GM12878 (cell line): ENCODE data around the gene ARHGEF7. TPM values are rescaled to one million over a fixed set of nuclear protein-coding genes. Genes with fewer than 3 reads are reported as not detected.

ENCODE experiments used
- ATAC-seq: fragments of 200-7000 bp; cut with Tn5 transposase; 3 replicates; pipeline ENCODE4 v1.9.1; 2020; ENCODE audit warnings: mild to moderate bottlenecking, moderate library complexity
- BruUV-seq: library from RNA; stranded (reverse); fragments of 400-500 nt; replicated peaks from 2 replicates; lab custom pipeline; 2021; lab: Mats Ljungman, UMichigan
- CTCF ChIA-PET: fragments of 300-600 bp; sonication (Branson Sonifier 250); formaldehyde crosslinking; extraction: SDS; loops from one replicate; lab custom pipeline; 2021; ENCODE audit warnings: inconsistent platforms; lab: Yijun Ruan, JAX
- POLR2A ChIA-PET: fragments of 350-600 bp; formaldehyde crosslinking; extraction: SDS; loops from one replicate; lab custom pipeline; 2021; ENCODE audit warnings: inconsistent platforms; lab: Charles Lee
- RAD21 ChIA-PET: fragments of 300-600 bp; sonication (Branson Sonifier 250); formaldehyde crosslinking; loops from one replicate; lab custom pipeline; 2023; ENCODE audit warnings: antibody characterized with exemption; ENCODE audit not compliant: unreplicated experiment; lab: Charles Lee
- SMC1A ChIA-PET: fragments of 300-600 bp; sonication (Branson Sonifier 250); formaldehyde crosslinking; loops from one replicate; lab custom pipeline; 2023; ENCODE audit not compliant: unreplicated experiment, uncharacterized antibody; lab: Charles Lee
- DNase-seq: peaks from one replicate; pipeline ENCODE4 v3.0.0-alpha.2; 2011; ENCODE audit warnings: low read depth, low spot score
- FAIRE-seq: peaks from 3 replicates; lab custom pipeline; 2011; peaks lifted over from hg19 to GRCh38; lab: Jason Lieb, UNC
- H2AFZ ChIP-seq: 2 replicates; pipeline ENCODE4 v1.6.0; 2011; ENCODE audit warnings: low read depth, low read length, control low read depth; ENCODE audit not compliant: control insufficient read depth
- H3K27ac ChIP-seq: 2 replicates; pipeline ENCODE4 v1.5.1; 2011; ENCODE audit warnings: control low read depth; ENCODE audit not compliant: control insufficient read depth, insufficient read depth
- H3K27me3 ChIP-seq, 2 experiments: replicated peaks in 1 of 2; 2 replicates each; pipeline versions ENCODE4 v1.6.0 to v1.6.1; 2011; ENCODE audit warnings: low read length in 1 of 2; ENCODE audit not compliant: control insufficient read depth in 2 of 2, insufficient read depth in 2 of 2
- H3K36me3 ChIP-seq, 2 experiments: 2 replicates each; pipeline ENCODE4 v1.5.1; 2011; ENCODE audit warnings: low read length in 1 of 2; ENCODE audit not compliant: control insufficient read depth in 2 of 2, insufficient read depth in 2 of 2
- H3K4me1 ChIP-seq: 2 replicates; pipeline ENCODE4 v1.6.1; 2011; ENCODE audit warnings: mild to moderate bottlenecking, low read length, moderate library complexity, mixed read lengths; ENCODE audit not compliant: control insufficient read depth, insufficient read depth
- H3K4me2 ChIP-seq: 2 replicates; pipeline ENCODE4 v1.6.0; 2011; ENCODE audit warnings: control low read depth; ENCODE audit not compliant: control insufficient read depth, insufficient read depth
- H3K4me3 ChIP-seq: fragments of 200-600 bp; sonication (generic); 2 replicates; pipeline ENCODE4 v1.5.1; 2016
- H3K79me2 ChIP-seq: 2 replicates; pipeline ENCODE4 v1.6.0; 2011; ENCODE audit warnings: low read length; ENCODE audit not compliant: control insufficient read depth, insufficient read depth
- H3K9ac ChIP-seq: 2 replicates; pipeline ENCODE4 v1.8.0; 2011; ENCODE audit warnings: low read length, control low read depth, mixed read lengths; ENCODE audit not compliant: control insufficient read depth, insufficient read depth
- H3K9me3 ChIP-seq: replicated peaks from 3 replicates; pipeline ENCODE4 v1.5.1; 2011; ENCODE audit warnings: mild to moderate bottlenecking, low read length; ENCODE audit not compliant: control insufficient read depth, insufficient read depth
- H4K20me1 ChIP-seq: 2 replicates; pipeline ENCODE4 v1.6.0; 2011; ENCODE audit not compliant: control insufficient read depth, insufficient read depth
- CHD2 ChIP-seq: IDR thresholded peaks from 2 replicates; pipeline ENCODE4 v1.6.1; 2011; ENCODE audit warnings: low read depth, low read length, improper control_type of control experiment, borderline replicate concordance
- CREB1 ChIP-seq: IDR thresholded peaks from 2 replicates; pipeline ENCODE4 v1.6.1; 2012; ENCODE audit warnings: low read depth, mild to moderate bottlenecking, inconsistent platforms
- HDGF ChIP-seq: fragments of 450-650 bp; IDR thresholded peaks from 2 replicates; pipeline ENCODE4 v1.6.1; 2016; ENCODE audit warnings: antibody characterized with exemption
- HSF1 ChIP-seq: fragments of 150-350 bp; IDR thresholded peaks from 2 replicates; pipeline ENCODE4 v1.6.1; 2014; ENCODE audit warnings: mild to moderate bottlenecking, low read depth, low read length
- MEF2B ChIP-seq: fragments of 450-650 bp; IDR thresholded peaks from 2 replicates; pipeline ENCODE4 v1.6.1; 2018; ENCODE audit warnings: mild to moderate bottlenecking, moderate library complexity; ENCODE audit not compliant: partially characterized antibody, poor library complexity, severe bottlenecking
- RBBP5 ChIP-seq: fragments of 200-600 bp; sonication (generic); conservative IDR thresholded peaks from 2 replicates; pipeline ENCODE4 v1.6.1; 2016
- SUPT20H ChIP-seq: IDR thresholded peaks from 2 replicates; pipeline ENCODE4 v1.6.1; 2011; ENCODE audit warnings: low read depth, mild to moderate bottlenecking, low read length, moderate library complexity, borderline replicate concordance; ENCODE audit not compliant: control insufficient read depth
- ZZZ3 ChIP-seq: IDR thresholded peaks from 2 replicates; pipeline ENCODE4 v1.6.1; 2011; ENCODE audit warnings: low read depth; ENCODE audit not compliant: control insufficient read depth, insufficient read length
- WGBS: methylation state at CpG from one replicate; pipeline ENCODE4 v1.1.6; 2016; ENCODE audit warnings: low lambda C conversion rate; ENCODE audit not compliant: insufficient replicate concordance, insufficient coverage; ENCODE audit errors: missing lambda C conversion rate; 5-methylcytosine and 5-hydroxymethylcytosine counted together
- in situ Hi-C: fragments of 300-500 bp; cut with MboI; formaldehyde crosslinking; loops from 9 replicates; pipeline ENCODE4 v1.14.3; 2018; ENCODE audit warnings: mixed read lengths
- intact Hi-C: fragments of 100-400 bp; cut with micrococcal nuclease; formaldehyde crosslinking; loops from one replicate; pipeline ENCODE4 v1.14.2; 2022; ENCODE audit not compliant: unreplicated experiment
- polyA plus RNA-seq, 11 experiments: library from polyadenylated mRNA; depleted of rRNA in 4 of 11; unstranded in 6 of 11; stranded (reverse) in 5 of 11; fragments of >200 nt; fragmentation: Nextera tagmentation in 4 of 11; fragmentation: Illumina TruSeq in 1 of 11; extraction: Ambion mirVana in 4 of 11; extraction: Trizol in 1 of 11; gene quantifications; 1 replicate in 1 of 11; 2 replicates in 10 of 11; pipeline versions ENCODE4 v1.2.1 to v1.2.3, GENCODE V29; 2011 to 2016; ENCODE audit warnings: inconsistent platforms in 2 of 11, missing spikeins in 2 of 11, low read depth in 1 of 11
- total RNA-seq, 4 experiments: library from RNA; depleted of rRNA in 3 of 4; stranded (reverse); fragments of >200 nt in 3 of 4; fragmentation: Illumina TruSeq in 1 of 4; extraction: Trizol in 1 of 4; gene quantifications; 2 replicates each; pipeline versions ENCODE4 v1.2.1 to v1.2.3, GENCODE V29; 2013 to 2021
- TF ChIP-seq, protein P1 (sequence below), 3 experiments: IDR thresholded peaks in 2 of 3; conservative IDR thresholded peaks in 1 of 3; 2 replicates each; pipeline ENCODE4 v1.5.1; 2011; ENCODE audit warnings: low read depth in 3 of 3, low read length in 3 of 3, mild to moderate bottlenecking in 3 of 3, control low read depth in 2 of 3, moderate library complexity in 2 of 3, inconsistent platforms in 1 of 3, mixed read lengths in 1 of 3; ENCODE audit not compliant: control insufficient read depth in 2 of 3, insufficient read depth in 1 of 3; ENCODE audit errors: extremely low read depth in 1 of 3

ARHGEF7 gene
- total and polyA plus RNA-seq, 10 of the 15 experiments (the other 5 are each of a cell fraction or from before 2014, with no cell fraction given): 4.7 to 65.5 (median 36.6) TPM

DNA sequence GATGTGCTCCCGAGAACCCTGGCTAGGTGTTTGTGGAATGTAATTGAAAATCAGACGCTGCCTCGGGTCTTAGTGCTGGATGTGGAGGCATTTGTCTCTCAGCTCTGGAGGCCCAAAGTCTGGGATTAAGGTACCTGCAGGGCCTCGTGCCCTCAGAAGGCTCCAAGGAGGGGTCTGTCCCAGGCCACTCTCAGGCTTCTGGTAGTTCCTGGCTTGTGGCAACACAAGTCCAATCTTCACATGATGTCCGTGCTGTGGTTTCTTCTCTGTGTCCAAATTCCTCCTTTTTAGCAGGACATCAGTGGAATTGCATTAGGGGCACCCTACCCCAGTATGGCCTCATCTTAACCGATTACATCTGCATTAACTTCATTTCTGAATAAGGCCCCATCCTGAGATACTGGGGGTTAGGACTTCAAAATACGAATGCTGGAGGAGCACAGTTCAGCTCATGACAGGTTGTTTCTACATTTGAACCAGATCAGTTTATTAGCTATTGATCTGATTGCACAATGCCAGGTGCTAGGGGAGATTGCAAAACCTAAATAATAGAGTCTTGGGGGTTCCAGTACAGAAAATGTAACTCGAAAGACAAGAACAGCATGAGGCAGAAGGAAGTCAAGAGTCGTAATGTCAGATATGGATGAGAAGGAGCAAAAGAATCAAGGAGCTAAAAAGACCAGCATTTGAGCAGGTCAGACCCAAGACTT is 3.9 kb downstream of the ARHGEF7 start:
- H3K4me1 ChIP-seq: no peaks in the 10 kb centered on the region; the same call in 1 of the 2 replicates
- CTCF ChIA-PET: no interaction called here
- no peak for FAIRE-seq
- WGBS: 35% methylated on average over 9 of the region's 9 CpGs
- no peak overlapping the region for H3K27ac ChIP-seq
- SMC1A ChIA-PET: no interaction called here
- no peak for TF ChIP-seq HDGF
- TF ChIP-seq CHD2: no peak
- no peak for TF ChIP-seq SUPT20H
- TF ChIP-seq CREB1: no peak
- TF ChIP-seq RBBP5: no peak
- no peak for TF ChIP-seq HSF1
- TF ChIP-seq, protein P1, sequence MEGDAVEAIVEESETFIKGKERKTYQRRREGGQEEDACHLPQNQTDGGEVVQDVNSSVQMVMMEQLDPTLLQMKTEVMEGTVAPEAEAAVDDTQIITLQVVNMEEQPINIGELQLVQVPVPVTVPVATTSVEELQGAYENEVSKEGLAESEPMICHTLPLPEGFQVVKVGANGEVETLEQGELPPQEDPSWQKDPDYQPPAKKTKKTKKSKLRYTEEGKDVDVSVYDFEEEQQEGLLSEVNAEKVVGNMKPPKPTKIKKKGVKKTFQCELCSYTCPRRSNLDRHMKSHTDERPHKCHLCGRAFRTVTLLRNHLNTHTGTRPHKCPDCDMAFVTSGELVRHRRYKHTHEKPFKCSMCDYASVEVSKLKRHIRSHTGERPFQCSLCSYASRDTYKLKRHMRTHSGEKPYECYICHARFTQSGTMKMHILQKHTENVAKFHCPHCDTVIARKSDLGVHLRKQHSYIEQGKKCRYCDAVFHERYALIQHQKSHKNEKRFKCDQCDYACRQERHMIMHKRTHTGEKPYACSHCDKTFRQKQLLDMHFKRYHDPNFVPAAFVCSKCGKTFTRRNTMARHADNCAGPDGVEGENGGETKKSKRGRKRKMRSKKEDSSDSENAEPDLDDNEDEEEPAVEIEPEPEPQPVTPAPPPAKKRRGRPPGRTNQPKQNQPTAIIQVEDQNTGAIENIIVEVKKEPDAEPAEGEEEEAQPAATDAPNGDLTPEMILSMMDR (IDR thresholded peaks at IDR 0.05 in 2 of 3, conservative IDR thresholded peaks at IDR 0.05 in 1 of 3; ENCODE audit: control insufficient read depth in 2 of 3, extremely low read depth in 1 of 3, insufficient read depth in 1 of 3, low read depth in 3 of 3, low read length in 3 of 3): no peak
- no peak for TF ChIP-seq ZZZ3
- TF ChIP-seq MEF2B: no peak
- H3K27me3 ChIP-seq: peaks cover 11 to 17% of the 10 kb centered on the region in 2 experiments
- no peak overlapping the region for H3K4me2 ChIP-seq
- no peak for DNase-seq
- H3K36me3 ChIP-seq: no peaks in the 10 kb centered on the region
- H3K4me3 ChIP-seq: no peak overlapping the region
- no peaks in the 10 kb centered on the region for H3K79me2 ChIP-seq
- POLR2A ChIA-PET: no interaction called here
- H2AFZ ChIP-seq: no peak overlapping the region
- RAD21 ChIA-PET: no interaction called here
- H3K9ac ChIP-seq: no peak overlapping the region
- no TSS peak for BruUV-seq
- H4K20me1 ChIP-seq: no peaks in the 10 kb centered on the region
- in situ Hi-C loops: no loop called here
- intact Hi-C loops: no loop called here
- no peak for ATAC-seq
- no peaks in the 10 kb centered on the region for H3K9me3 ChIP-seq
